Measurements from ENCODE around the gene EHF. TPM values are rescaled to one million over a fixed set of nuclear protein-coding genes. Genes with fewer than 3 reads are reported as not detected.
A peak's percentile ranks its signal among the peaks of the same experiment; 100 is the strongest.

EHF gene
- total and polyA plus RNA-seq, 2 of the 13 experiments (the other 11 are each of a cell fraction or from before 2014, with no cell fraction given) = 0.04 to 0.46 TPM

GRCh38 chr11:34640050-34640923 is 19.4 kb downstream of the EHF start (continued):
- TF ChIP-seq PRDM10 (CRISPR knock-in tag; IDR thresholded peaks at IDR 0.05; ENCODE audit: low read depth) = 0 out of 2 replicates have a peak, but pooled peaks have one; percentile 58
- TF ChIP-seq HNRNPLL (IDR thresholded peaks at IDR 0.05; ENCODE audit: low read depth, low read length, poor library complexity, severe bottlenecking) = no peak
- no peak for TF ChIP-seq TBX3 (IDR thresholded peaks at IDR 0.05; ENCODE audit: borderline replicate concordance)
- TF ChIP-seq ZNF441 (CRISPR knock-in tag; IDR thresholded peaks at IDR 0.05; ENCODE audit: borderline replicate concordance) = no peak
- no peak for TF ChIP-seq TCF7 (IDR thresholded peaks at IDR 0.05; ENCODE audit: low read depth)
- TF ChIP-seq SRY (CRISPR knock-in tag; IDR thresholded peaks at IDR 0.05) = no peak
- TF ChIP-seq ARNT2 (CRISPR knock-in tag; IDR thresholded peaks at IDR 0.05; ENCODE audit: low read depth) = no peak; the same call in 1 of the 2 replicates
- 0 out of 2 replicates have a peak, but pooled peaks have one; percentile 53 for TF ChIP-seq MIER3 (CRISPR knock-in tag; IDR thresholded peaks at IDR 0.05; ENCODE audit: borderline replicate concordance)
- TF ChIP-seq, protein P1, sequence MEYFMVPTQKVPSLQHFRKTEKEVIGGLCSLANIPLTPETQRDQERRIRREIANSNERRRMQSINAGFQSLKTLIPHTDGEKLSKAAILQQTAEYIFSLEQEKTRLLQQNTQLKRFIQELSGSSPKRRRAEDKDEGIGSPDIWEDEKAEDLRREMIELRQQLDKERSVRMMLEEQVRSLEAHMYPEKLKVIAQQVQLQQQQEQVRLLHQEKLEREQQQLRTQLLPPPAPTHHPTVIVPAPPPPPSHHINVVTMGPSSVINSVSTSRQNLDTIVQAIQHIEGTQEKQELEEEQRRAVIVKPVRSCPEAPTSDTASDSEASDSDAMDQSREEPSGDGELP (IDR thresholded peaks at IDR 0.05; ENCODE audit: borderline replicate concordance, low read depth) = peak; percentile 49; the same call in 1 of the 2 replicates
- no peak for TF ChIP-seq BCL6 (CRISPR knock-in tag; IDR thresholded peaks at IDR 0.05)
- TF ChIP-seq CAMTA2 (CRISPR knock-in tag; IDR thresholded peaks at IDR 0.05; ENCODE audit: borderline replicate concordance) = no peak
- no peak for TF ChIP-seq TP53 (CRISPR knock-in tag; conservative IDR thresholded peaks at IDR 0.05)
- no peak for TF ChIP-seq HOXD1 (CRISPR knock-in tag; IDR thresholded peaks at IDR 0.05)
- TF ChIP-seq PAF1 (CRISPR knock-in tag; IDR thresholded peaks at IDR 0.05) = no peak
- TF ChIP-seq ZNF24 (IDR thresholded peaks at IDR 0.05) = no peak
- TF ChIP-seq KLF12 (CRISPR knock-in tag; IDR thresholded peaks at IDR 0.05; ENCODE audit: borderline replicate concordance) = no peak
- no peak for TF ChIP-seq ZC3H13 (CRISPR knock-in tag; IDR thresholded peaks at IDR 0.05)
- peak; percentile 87 for TF ChIP-seq FOXA3 (CRISPR knock-in tag; IDR thresholded peaks at IDR 0.05)
- TF ChIP-seq MAFF (IDR thresholded peaks at IDR 0.05; ENCODE audit: low read depth, low read length) = no peak
- peak; percentile 64 for TF ChIP-seq SAP130 (CRISPR knock-in tag; IDR thresholded peaks at IDR 0.05; ENCODE audit: low read depth)
- TF ChIP-seq, protein P2, sequence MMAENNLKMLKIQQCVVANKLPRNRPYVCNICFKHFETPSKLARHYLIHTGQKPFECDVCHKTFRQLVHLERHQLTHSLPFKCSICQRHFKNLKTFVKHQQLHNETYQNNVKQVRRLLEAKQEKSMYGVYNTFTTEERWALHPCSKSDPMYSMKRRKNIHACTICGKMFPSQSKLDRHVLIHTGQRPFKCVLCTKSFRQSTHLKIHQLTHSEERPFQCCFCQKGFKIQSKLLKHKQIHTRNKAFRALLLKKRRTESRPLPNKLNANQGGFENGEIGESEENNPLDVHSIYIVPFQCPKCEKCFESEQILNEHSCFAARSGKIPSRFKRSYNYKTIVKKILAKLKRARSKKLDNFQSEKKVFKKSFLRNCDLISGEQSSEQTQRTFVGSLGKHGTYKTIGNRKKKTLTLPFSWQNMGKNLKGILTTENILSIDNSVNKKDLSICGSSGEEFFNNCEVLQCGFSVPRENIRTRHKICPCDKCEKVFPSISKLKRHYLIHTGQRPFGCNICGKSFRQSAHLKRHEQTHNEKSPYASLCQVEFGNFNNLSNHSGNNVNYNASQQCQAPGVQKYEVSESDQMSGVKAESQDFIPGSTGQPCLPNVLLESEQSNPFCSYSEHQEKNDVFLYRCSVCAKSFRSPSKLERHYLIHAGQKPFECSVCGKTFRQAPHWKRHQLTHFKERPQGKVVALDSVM (CRISPR knock-in tag; IDR thresholded peaks at IDR 0.05) = peak; percentile 38; the same call in 1 of the 2 replicates
- no peak for TF ChIP-seq HOXA7 (CRISPR knock-in tag; IDR thresholded peaks at IDR 0.05)

Measured in HepG2 (cell line).